WERI-Rb-1 (cell line): Measurements from ENCODE around the gene GPR33.
"Not testable (repeated sequence)": the region's sequence is repeated elsewhere in the genome, so short reads cannot be mapped to it uniquely, and the experiment has no call there.

Source experiments
- DNase-seq: peaks from one replicate; pipeline ENCODE4 v3.0.0-alpha.2; 2020
- H3K27ac ChIP-seq: fragments of 250-450 bp; sonication (Bioruptor Pico); 2 replicates; pipeline ENCODE4 v1.5.1; 2020; ENCODE audit warnings: mild to moderate bottlenecking, moderate library complexity
- H3K27me3 ChIP-seq: fragments of 250-450 bp; sonication (Bioruptor Pico); 2 replicates; pipeline ENCODE4 v1.5.1; 2021; ENCODE audit warnings: mild to moderate bottlenecking, low read depth, moderate library complexity; ENCODE audit not compliant: insufficient read depth, severe bottlenecking
- H3K36me3 ChIP-seq: fragments of 250-450 bp; sonication (Bioruptor Pico); 2 replicates; pipeline ENCODE4 v1.5.1; 2020; ENCODE audit warnings: mild to moderate bottlenecking, moderate library complexity
- H3K4me3 ChIP-seq: 2 replicates; pipeline ENCODE4 v1.5.1; 2011; ENCODE audit warnings: low read depth, mild to moderate bottlenecking, control low read depth, low read length
- H3K9me3 ChIP-seq: fragments of 250-450 bp; sonication (Bioruptor Pico); 2 replicates; pipeline ENCODE4 v1.5.1; 2021; ENCODE audit warnings: mild to moderate bottlenecking, moderate library complexity; ENCODE audit not compliant: severe bottlenecking
- CTCF ChIP-seq: IDR thresholded peaks from 2 replicates; pipeline ENCODE4 v1.5.1; 2011; ENCODE audit warnings: low read depth, mild to moderate bottlenecking, control low read depth, inconsistent platforms, low read length

GPR33 gene

GRCh38 chr14:31441273-31442111, 46.3 kb downstream of the GPR33 start:
- H3K9me3 ChIP-seq, result no peaks in the 10 kb centered on the region
- no peak overlapping the region for H3K4me3 ChIP-seq
- no peak for TF ChIP-seq CTCF
- no peak overlapping the region for H3K27ac ChIP-seq
- no peak for DNase-seq
- no peaks in the 10 kb centered on the region for H3K36me3 ChIP-seq
- no peaks in the 10 kb centered on the region for H3K27me3 ChIP-seq

- no peak for TF ChIP-seq CTCF
- H3K4me3 ChIP-seq, result no peak overlapping the region
- no peaks in the 10 kb centered on the region for H3K9me3 ChIP-seq
- no peaks in the 10 kb centered on the region for H3K36me3 ChIP-seq
- no peaks in the 10 kb centered on the region for H3K27me3 ChIP-seq
- no peak for DNase-seq
- no peak overlapping the region for H3K27ac ChIP-seq
Measured at GRCh38 chr14:31440280-31440679, 47.6 kb downstream of the GPR33 start.

- no peak overlapping the region for H3K27ac ChIP-seq
- TF ChIP-seq CTCF, result no peak
Measured at GRCh38 chr14:31439561-31439960, 48.3 kb downstream of the GPR33 start.

GRCh38 chr14:31437045-31437691, 50.7 kb downstream of the GPR33 start:
- not testable (repeated sequence) for DNase-seq, H3K9me3 ChIP-seq, H3K4me3 ChIP-seq, H3K27ac ChIP-seq, H3K36me3 ChIP-seq, H3K27me3 ChIP-seq

More at GRCh38 chr14:31439561-31439960, 48.3 kb downstream of the GPR33 start:
- no peaks in the 10 kb centered on the region for H3K9me3 ChIP-seq
- no peak overlapping the region for H3K4me3 ChIP-seq
- H3K27me3 ChIP-seq, result no peaks in the 10 kb centered on the region
- H3K36me3 ChIP-seq, result no peaks in the 10 kb centered on the region
- no peak for DNase-seq

GRCh38 chr14:31435276-31435675, 52.6 kb downstream of the GPR33 start:
- peaks cover 4% of the 10 kb centered on the region for H3K9me3 ChIP-seq
- no peak for DNase-seq
- no peak overlapping the region for H3K27ac ChIP-seq
- H3K36me3 ChIP-seq, result no peaks in the 10 kb centered on the region
- no peak overlapping the region for H3K4me3 ChIP-seq
- no peak for TF ChIP-seq CTCF
- H3K27me3 ChIP-seq, result no peaks in the 10 kb centered on the region
